Nephron progenitor cell (in vitro differentiated cells): ENCODE measurements around the gene WNK1.
A peak's percentile ranks its signal among the peaks of the same experiment; 100 is the strongest.

Experiments
- DNase-seq: peaks from one replicate; pipeline ENCODE4 v3.0.0; 2021
- H3K27ac Mint-ChIP-seq: 2 replicates; pipeline ENCODE4 v1.8.0; 2021; ENCODE audit warnings: mild to moderate bottlenecking, moderate library complexity, mixed read lengths
- H3K27me3 Mint-ChIP-seq: 2 replicates; pipeline ENCODE4 v1.8.0; 2021; ENCODE audit warnings: mild to moderate bottlenecking, low read depth, mixed read lengths; ENCODE audit not compliant: poor library complexity
- H3K36me3 Mint-ChIP-seq: 2 replicates; pipeline ENCODE4 v1.8.0; 2021; ENCODE audit warnings: low read depth, mixed read lengths
- H3K4me1 Mint-ChIP-seq: 2 replicates; pipeline ENCODE4 v1.8.0; 2021; ENCODE audit warnings: mixed read lengths
- H3K4me3 Mint-ChIP-seq: 2 replicates; pipeline ENCODE4 v1.8.0; 2021; ENCODE audit warnings: mild to moderate bottlenecking, moderate library complexity, mixed read lengths
- H3K9me3 Mint-ChIP-seq: 2 replicates; pipeline ENCODE4 v1.8.0; 2021; ENCODE audit warnings: mild to moderate bottlenecking, moderate library complexity, mixed read lengths
- TF ChIP-seq, protein P1 (sequence below): fragments of 200-600 bp; sonication (generic); IDR thresholded peaks from 2 replicates; pipeline ENCODE4 v1.5.0; 2021; ENCODE audit warnings: antibody characterized with exemption

WNK1 gene

DNA sequence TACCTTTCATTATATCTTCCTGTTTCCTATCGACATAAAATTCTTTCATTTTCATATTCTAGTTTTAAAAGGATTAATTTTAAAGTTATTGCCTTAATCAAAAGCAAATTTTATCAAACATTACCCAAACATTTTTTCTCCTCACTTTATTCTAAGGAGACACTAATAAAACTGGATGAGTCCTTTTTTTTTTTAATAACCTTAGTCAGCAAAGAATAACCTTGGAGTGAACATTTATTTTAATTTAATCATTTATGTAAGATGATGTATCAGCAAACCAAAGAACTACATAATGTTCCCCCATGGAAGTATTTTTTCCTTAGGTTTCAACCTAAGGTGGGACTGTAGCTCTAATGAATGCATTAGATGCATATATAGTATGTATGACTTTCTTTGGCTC is 113.2 kb downstream of the WNK1 start:
- DNase-seq = no peak
- TF ChIP-seq, protein P1, sequence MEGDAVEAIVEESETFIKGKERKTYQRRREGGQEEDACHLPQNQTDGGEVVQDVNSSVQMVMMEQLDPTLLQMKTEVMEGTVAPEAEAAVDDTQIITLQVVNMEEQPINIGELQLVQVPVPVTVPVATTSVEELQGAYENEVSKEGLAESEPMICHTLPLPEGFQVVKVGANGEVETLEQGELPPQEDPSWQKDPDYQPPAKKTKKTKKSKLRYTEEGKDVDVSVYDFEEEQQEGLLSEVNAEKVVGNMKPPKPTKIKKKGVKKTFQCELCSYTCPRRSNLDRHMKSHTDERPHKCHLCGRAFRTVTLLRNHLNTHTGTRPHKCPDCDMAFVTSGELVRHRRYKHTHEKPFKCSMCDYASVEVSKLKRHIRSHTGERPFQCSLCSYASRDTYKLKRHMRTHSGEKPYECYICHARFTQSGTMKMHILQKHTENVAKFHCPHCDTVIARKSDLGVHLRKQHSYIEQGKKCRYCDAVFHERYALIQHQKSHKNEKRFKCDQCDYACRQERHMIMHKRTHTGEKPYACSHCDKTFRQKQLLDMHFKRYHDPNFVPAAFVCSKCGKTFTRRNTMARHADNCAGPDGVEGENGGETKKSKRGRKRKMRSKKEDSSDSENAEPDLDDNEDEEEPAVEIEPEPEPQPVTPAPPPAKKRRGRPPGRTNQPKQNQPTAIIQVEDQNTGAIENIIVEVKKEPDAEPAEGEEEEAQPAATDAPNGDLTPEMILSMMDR = no peak
- H3K9me3 Mint-ChIP-seq = no peaks in the 10 kb centered on the region
- H3K36me3 Mint-ChIP-seq = peaks cover 73% of the 10 kb centered on the region
- no peaks in the 10 kb centered on the region for H3K27me3 Mint-ChIP-seq
- H3K27ac Mint-ChIP-seq = no peak overlapping the region
- no peak overlapping the region for H3K4me3 Mint-ChIP-seq
- no peaks in the 10 kb centered on the region for H3K4me1 Mint-ChIP-seq

DNA sequence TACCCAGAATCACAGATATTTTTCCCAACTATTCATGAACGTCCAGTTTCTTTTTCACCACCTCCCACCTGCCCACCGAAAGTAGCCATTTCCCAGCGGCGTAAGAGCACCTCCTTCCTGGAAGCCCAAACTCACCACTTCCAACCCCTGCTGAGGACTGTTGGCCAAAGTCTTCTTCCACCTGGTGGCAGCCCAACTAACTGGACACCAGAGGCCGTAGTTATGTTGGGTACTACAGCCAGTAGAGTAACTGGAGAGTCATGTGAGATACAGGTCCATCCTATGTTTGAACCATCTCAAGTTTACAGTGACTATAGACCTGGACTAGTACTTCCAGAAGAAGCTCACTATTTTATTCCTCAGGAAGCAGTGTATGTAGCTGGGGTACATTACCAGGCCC is 115.5 kb downstream of the WNK1 start:
- Mint-ChIP-seq H3K27me3 (no peaks in the 10 kb centered on the region), H3K4me3 (no peak overlapping the region), H3K4me1 (no peaks in the 10 kb centered on the region), H3K36me3 (peaks cover 57% of the 10 kb centered on the region), H3K9me3 (no peaks in the 10 kb centered on the region), H3K27ac (peak overlapping the region; percentile 21)
- TF ChIP-seq, protein P1 = no peak
- DNase-seq = no peak

DNA sequence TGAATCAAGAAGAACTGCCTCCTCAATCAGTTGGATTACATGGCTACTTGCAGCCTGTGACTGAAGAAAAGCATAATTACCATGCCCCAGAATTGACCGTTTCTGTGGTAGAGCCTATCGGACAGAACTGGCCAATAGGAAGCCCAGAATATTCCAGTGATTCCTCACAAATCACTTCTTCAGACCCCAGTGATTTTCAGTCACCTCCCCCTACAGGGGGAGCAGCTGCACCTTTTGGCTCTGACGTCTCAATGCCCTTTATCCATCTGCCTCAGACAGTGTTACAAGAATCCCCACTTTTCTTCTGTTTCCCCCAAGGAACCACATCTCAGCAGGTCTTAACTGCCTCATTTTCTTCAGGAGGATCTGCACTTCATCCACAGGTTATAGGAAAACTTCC is 116.3 kb downstream of the WNK1 start:
- Mint-ChIP-seq H3K9me3 (no peaks in the 10 kb centered on the region), H3K27me3 (no peaks in the 10 kb centered on the region), H3K36me3 (peaks cover 52% of the 10 kb centered on the region), H3K4me3 (no peak overlapping the region), H3K27ac (peak overlapping the region; percentile 40), H3K4me1 (no peaks in the 10 kb centered on the region)
- no peak for DNase-seq
- TF ChIP-seq, protein P1 = no peak

DNA sequence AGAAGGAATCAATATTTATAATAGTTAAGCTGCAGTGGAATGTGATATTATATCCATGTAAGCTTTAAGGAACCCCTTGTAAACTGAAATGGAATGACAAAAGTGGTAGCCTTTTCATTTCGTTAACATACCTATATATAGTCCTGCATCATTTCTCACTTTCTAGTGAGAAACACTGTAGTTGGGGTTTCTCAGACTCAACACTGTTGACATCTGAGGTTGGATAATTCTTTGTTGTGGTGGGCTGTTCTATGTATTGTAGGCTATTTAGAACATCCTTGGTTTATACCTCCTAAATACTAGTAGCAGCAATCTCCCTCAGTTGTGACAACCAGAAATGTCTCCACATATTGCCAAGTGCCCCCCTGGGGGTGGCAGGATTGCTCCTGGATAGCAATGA is 118.0 kb downstream of the WNK1 start:
- TF ChIP-seq, protein P1 = no peak
- Mint-ChIP-seq H3K4me1 (no peaks in the 10 kb centered on the region), H3K36me3 (peaks cover 47% of the 10 kb centered on the region), H3K27ac (no peak overlapping the region), H3K27me3 (no peaks in the 10 kb centered on the region), H3K9me3 (no peaks in the 10 kb centered on the region), H3K4me3 (no peak overlapping the region)
- DNase-seq = no peak

DNA sequence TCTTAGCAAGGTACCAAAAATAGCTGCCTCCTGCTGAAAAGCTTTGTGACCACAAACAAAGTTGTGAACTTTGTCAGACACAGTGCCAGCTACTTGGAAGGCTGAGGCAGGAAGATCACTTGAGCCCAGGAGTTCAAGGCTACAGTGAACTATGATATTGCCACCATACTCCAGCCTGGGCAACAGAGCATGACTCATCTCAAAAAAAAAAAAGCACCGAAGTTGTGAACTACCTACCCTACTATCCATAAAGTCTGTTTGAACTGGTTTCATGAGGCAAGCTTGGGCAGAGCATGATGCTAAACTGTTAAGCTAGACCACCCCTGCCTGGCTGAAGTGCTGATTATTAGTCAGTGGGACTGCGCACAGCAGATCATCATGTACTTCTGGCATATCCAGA is 121.6 kb downstream of the WNK1 start:
- no peaks in the 10 kb centered on the region for H3K9me3 Mint-ChIP-seq
- H3K4me1 Mint-ChIP-seq = no peaks in the 10 kb centered on the region
- no peak for DNase-seq
- no peak overlapping the region for H3K27ac Mint-ChIP-seq
- H3K4me3 Mint-ChIP-seq = no peak overlapping the region
- H3K27me3 Mint-ChIP-seq = no peaks in the 10 kb centered on the region
- TF ChIP-seq, protein P1 = no peak
- H3K36me3 Mint-ChIP-seq = peaks cover 27% of the 10 kb centered on the region

DNA sequence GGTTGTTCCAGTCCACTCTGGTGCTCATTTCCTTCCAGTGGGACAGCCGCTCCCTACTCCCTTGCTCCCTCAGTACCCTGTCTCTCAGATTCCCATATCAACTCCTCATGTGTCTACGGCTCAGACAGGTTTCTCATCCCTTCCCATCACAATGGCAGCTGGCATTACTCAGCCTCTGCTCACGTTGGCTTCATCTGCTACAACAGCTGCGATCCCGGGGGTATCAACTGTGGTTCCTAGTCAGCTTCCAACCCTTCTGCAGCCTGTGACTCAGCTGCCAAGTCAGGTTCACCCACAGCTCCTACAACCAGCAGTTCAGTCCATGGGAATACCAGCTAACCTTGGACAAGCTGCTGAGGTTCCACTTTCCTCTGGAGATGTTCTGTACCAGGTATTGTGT is 127.3 kb downstream of the WNK1 start:
- Mint-ChIP-seq H3K27ac (no peak overlapping the region), H3K4me1 (no peaks in the 10 kb centered on the region), H3K36me3 (peaks cover 65% of the 10 kb centered on the region), H3K27me3 (no peaks in the 10 kb centered on the region), H3K4me3 (no peak overlapping the region), H3K9me3 (no peaks in the 10 kb centered on the region)
- TF ChIP-seq, protein P1 = no peak
- no peak for DNase-seq
